GM18517 (cell line): ENCODE data around the gene SERGEF.

Source experiments
- ATAC-seq: cut with Tn5 transposase; IDR thresholded peaks from one replicate; pipeline ENCODE4 v1.9.1; 2021; ENCODE audit warnings: mild to moderate bottlenecking, moderate library complexity; ENCODE audit not compliant: unreplicated experiment

Gene SERGEF

DNA sequence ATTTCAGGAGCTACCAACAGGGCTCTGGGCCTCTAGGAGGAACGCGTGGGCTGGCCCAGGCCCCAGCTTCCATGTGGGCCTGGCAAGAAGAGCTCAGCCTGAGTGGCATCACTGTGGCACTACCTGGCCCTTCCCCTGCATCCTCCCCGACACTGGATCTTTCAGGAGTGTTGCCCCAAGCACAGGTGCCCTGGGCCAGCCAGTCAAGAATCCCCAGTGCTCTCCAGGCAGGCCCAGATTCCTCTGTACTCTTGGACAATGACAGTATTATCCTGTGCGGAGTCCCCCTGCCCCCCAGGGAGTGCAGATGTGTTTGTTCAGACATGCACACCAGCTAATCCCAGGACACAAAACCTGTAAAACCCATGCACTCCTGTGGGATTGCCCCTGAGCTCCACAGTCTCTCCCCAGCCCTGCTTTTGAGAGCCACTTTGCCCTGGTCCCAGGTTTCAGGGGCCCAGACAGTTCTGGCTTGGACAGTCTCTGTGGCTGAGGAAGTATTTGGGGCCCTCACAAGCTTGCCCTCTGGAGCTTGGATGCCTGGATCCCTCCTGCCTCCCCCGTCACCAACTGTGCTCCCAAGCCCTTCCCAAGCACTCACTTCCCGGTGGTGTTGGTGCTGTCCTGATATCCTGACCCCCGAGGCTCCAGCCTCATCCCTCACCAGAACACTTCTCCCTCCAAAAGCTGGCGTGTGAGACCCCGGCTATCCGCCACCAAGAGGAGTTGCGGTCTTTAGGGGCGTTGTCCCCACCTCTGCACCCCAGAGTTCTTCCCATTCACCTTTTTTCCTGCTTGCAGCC, 238.4 kb downstream of the SERGEF start:
- no peak for ATAC-seq

DNA sequence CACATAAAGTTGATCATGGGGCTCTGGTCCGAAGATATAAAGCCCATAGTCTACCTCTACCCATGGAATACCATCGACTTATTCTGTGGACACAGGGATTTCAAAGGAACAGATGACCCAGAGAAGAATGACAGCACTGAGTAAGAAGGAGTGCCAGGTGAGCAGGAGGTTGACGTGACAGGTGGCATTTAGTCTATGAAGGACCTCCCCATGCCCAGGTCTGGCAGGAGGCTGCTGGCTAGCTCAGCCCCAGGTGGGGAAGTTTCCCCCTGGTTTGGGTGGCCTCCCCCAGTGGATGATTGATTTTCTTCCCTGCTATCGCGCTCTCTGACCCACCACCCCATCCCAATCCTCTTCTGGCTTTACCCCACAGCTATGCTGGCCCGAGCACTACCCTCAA, 239.2 kb downstream of the SERGEF start:
- ATAC-seq = no peak

DNA sequence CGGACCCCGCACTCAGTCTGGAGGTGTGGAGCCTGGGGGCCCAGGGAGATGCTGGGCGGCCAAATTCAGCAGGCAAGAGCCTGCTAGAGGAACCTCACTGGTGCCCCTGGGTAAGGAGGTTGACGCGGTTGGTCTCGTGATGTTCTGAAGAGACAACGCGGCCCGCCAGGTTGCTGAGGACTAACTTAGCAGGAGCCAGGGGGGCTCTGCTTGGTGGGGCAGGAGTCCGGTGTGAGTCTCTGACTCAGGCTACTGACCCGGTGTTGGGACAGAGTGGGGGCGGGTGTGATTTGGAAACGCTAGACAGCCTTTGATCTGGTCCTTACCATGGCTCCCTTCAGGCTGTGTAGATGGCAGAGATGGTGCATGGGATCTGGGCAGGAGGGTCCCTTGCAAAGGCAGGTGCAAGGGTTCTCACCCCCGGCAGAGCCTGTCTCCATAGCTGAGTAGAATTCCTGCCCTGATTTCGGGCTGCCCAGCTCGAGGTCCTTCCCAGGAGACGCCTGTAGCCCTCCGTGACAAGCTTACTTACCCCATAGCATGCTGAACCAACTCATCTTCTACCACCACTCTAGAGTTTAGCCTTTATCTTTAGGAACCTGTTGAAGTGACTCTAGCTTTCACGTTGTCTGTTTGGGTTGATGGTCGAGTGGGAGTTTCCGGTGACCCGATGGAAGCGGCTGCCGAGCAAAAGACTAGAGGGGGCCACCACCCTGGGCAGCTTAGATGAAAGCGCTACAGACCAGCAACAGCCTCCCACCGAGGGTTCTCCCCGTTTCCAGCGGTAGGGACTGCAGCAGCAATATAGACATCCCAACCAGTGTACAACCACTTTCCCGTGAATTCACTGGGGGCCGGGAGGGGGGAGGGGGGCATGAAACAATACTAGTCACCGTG, 239.9 kb downstream of the SERGEF start:
- no peak for ATAC-seq

DNA sequence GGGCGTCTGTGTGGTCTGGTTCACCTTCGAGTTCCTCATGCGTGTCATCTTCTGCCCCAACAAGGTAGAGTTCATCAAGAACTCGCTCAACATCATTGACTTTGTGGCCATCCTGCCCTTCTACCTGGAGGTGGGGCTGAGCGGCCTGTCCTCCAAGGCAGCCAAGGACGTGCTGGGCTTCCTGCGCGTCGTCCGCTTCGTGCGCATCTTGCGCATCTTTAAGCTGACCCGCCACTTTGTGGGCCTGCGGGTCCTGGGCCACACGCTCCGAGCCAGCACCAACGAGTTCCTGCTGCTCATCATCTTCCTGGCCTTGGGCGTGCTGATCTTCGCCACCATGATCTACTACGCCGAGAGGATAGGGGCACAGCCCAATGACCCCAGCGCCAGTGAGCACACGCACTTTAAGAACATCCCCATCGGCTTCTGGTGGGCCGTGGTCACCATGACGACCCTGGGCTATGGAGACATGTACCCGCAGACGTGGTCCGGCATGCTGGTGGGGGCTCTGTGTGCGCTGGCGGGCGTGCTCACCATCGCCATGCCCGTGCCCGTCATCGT, 240.9 kb downstream of the SERGEF start:
- no peak for ATAC-seq

DNA sequence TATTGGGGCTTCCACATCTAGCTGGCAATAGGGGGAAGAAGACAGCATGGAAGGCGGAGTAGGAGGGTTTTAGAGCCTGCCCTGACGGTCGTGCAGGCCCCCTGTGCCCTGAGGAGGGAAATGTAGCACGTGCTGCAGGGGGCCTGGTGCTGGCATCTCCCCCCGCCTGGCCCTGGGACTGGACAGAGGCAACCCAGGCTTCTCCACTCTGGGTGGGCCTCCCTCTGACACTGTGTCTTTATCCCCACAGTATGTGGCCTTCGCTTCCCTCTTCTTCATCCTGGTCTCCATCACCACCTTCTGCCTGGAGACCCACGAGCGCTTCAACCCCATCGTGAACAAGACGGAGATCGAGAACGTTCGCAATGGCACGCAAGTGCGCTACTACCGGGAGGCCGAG, 241.4 kb downstream of the SERGEF start:
- no peak for ATAC-seq

DNA sequence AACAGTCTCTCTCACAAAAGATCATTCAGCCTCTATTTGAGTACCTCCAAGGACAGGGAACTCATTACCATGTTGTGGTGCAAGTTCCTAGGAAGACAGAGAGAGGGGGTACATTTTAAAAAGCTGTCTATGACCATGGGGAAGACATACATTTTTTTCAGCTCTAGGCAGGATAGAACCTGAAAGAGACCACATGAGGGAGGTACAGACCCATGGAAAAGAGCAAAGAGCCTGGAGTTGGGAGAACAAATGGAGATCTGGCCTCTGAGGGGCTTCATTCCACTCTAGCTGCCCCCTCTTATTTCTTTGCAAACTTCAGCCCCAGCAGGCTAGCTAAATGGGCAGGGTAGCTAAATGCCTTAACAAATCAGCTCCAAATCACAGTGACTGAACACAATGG, 241.9 kb downstream of the SERGEF start:
- ATAC-seq = no peak

DNA sequence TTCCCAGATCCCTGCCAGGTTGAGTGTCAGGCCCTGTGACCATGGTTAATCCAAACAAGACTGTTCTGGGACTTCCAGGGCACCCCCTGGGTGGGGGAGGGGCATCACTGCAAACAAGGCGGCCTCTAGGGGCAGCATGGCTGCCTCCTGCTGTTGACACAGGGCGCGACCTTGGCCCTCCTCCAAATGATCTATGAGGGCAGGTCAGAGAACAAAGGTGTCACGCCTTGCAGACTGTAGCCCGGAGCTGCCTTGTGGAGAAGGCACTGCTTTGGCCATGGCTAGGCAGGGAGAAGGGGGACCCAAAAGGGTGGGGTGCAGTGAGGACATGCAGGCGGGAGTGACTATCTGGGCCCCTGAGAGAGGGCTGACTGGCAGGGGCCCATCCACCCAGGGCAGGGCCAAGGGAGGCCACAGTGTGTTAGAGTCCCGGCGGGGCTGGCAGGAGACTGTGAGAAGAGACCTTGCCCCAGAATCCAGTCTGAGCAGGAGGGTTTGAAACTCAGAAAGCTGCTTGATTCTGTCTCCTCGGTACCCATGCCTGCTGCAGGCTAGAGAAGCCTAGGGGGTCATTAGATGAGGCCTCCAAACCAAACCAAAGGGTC, 242.7 kb downstream of the SERGEF start:
- no peak for ATAC-seq

DNA sequence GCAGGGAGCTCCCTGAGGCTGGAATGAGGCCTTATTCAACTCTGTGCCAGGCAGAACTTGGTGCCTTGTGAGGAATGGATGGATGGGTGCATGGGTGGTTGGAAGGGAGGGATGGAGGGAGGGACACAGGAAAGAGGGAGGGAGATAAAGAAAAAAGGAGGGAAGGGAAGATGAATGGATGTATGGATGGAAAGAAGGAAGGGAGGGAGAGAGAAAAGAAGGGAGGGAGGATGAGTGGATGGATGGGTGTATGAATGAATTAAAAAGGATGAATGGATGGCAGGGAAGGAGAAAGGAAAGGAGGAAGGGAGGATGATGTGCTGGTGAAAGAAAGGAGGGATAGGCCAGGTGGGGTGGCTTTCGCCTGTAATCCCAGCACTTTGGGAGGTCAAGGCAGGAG, 243.6 kb downstream of the SERGEF start:
- ATAC-seq = no peak

DNA sequence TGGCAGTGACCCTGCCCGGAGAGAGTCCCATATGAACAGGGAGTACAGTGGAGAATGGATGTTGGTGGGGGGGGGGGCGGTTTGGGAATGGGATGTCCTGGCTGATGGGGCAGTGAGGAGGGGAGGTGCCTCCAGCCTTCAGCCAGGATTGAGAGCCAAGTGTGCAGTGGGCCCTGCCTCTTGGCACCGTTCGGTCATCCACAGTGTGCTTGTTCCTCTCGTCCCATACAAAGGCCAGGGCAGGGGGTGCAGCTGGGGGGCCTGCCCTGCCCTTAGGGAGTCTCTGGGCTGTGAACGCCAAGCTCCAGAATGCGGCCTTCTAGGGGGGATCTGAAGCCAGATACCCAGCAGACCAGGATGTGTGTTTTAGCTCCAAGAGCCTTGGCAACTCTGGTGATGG, 244.3 kb downstream of the SERGEF start:
- no peak for ATAC-seq

DNA sequence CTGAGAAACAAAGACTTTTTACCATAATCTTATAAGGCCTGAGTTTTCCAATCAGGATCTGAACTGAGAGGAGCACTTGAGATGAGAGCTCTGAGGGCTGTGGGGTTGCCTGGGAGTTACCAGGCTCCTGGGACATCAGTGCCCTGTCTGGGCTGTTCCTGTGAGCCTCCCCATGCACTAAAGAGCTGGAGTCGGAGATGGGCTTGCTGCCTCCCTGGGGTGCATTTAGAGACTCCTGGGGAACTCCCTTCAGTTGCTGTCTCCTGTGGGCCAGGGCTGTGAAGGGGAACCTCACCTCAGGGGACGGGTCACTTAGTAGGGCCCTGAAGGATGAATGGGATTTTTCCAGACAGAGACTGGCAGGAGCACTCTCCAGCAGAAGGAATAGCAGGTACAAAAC, 244.9 kb downstream of the SERGEF start:
- ATAC-seq = no peak

DNA sequence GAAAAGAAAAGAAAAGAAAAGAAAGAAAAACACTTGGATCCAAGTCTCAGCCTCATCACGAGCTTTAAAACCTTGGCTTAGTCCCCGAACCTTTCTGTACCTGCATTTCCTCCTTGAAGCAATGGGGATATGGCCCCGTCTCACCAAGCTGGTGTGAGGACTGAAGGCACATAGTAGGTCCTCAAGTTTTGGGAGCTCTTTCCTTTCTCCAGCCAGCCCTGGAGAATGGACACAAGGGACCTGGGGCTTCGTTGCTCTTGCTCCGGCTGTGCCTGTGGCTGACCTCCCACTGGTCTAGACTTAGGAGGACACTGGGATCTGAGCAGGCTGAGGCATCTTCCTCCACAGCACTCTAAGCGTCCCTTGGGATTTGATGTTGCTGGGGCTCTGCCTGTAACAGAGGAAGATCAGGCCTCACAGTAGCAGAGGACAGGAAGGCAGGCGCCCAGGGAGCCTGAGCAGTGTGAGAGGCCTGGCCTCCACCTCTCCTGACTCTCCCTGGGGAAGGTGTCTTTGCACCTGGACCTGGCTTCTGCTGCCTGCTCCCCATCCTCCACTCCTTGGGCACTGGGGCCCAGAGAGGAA, 245.5 kb downstream of the SERGEF start:
- no peak for ATAC-seq

DNA sequence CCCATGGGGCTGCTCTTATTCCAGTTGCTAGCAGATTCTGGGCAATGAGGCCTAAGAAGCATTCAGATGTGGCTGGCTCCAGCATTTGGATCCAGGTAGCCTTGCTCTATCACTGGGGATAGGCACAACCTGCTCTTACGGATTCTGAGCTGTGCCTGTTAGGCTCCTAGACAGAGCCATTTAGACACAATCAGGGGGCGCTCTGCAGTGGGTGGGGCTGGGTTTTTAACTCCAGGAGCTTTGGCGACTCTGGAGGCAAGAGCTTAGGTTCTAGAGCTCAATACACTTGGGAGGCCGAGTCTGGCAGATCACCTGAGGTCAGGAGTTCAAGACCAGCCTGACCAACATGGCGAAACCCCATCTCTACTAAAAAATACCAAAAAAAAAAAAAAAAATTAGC, 246.3 kb downstream of the SERGEF start:
- ATAC-seq = no peak

DNA sequence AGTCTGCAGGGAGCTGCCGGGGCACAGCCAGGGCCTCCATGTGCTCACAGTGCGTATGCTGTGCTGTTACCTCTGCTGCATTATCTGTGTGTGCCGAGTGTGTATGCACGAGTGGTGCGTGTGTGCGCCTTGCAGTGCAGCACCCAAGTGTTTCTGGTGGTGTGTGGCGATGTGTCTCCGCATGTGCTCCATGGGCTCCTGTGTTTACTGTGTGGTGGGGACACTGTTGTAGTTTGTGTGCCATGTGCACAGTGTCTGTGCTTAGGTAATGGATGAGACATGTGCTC, 246.8 kb downstream of the SERGEF start:
- no peak for ATAC-seq

DNA sequence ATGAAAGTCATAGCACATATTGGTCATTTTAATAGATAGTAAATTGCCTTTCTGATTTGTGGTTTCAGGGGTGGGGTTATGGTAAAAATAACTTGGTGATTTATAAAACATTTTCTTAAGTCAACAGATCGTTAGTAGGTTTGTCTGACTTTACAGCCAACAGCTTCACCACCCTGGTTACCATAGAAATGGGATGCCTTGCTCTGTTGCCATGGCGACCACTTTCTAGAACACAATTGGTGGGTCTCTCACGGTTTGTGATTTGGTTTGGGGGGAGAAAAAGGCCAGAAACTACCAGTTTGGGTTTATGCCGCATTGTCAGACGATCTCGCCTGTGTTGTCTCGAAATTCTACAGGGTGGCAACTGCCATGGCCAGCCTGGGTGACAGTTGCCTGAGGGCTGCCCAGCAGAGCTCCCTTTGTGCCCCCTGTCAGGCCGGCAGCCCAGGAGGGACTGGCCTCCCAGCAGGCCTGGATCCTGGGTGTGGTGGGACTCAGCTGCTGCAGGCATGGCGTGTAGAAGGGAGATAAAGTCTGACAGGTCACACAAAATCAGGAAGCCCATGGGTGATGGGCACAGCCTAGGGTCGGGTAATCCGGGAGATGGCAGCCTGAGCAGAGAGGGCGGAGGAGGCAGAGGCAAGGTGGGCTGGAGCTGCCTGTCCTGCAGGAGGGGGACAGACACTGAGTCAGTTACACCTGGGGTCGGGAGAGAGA, 247.3 kb downstream of the SERGEF start:
- no peak for ATAC-seq

DNA sequence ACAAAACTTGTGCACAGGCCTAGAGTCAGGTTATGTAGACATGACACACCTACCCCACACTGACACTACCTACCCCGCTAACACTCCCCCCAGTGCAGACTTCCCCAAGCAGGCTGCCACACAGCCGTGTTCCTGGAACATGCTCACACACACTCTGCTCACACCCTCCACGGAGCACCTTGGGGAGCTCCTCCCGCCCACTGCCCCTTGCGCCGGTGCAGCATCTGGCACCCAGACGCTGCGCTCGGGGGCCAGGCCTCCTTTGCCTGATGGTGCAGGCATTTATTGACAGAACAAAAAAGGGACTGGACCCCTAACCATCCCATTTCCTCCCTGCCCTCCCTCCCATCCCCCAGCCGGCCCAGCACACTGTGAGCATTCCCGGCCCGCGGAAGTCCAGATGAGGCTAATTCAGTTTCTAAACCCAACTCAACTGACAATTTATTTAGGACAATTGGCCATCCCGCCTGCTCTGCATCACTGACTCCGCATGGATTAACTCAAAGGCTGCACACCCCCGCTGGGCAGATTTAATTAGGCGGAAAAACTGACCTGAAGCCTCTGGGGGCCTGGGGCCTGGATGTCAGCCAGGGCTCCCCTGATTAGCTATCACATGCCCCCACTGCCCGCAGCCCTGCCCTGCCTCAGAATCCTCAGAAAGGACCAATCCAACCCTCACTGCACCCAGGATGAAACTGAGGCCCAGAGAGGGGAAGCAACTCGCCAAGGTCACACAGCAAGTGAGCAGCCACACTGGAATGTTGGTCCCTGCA, 248.2 kb downstream of the SERGEF start:
- no peak for ATAC-seq

DNA sequence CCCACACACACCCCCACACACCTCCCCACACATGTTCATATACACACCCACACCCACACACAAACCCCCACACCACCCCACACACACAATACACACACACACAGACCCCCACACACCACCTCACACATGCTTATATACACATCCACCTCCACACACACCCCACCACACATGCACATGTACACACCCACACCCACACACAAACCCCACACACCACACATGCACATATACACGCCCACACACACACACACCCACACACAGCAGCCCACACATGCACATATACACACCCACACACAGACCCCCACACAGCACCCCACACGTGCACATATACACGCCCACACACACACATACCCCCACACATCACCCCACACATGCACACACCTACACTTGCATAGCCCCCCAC, 249.1 kb downstream of the SERGEF start:
- ATAC-seq = no peak

DNA sequence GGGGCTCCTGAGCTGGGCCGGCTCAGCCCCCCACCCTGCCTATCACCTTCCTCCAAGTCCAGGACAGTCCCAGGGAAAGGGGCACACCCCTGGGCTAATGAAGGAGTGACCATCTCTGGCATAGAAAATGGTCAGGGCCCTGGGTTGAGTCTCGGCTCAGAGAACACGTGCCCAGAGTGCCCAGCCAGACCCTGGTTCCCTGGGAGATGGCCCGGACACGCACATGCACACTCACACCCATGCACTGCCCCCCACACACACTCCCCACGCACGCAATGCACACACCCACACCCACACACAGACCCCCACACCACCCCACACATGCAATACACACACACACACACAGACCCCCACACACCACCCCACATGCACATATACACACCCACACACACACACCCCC, 249.6 kb downstream of the SERGEF start:
- ATAC-seq = no peak

DNA sequence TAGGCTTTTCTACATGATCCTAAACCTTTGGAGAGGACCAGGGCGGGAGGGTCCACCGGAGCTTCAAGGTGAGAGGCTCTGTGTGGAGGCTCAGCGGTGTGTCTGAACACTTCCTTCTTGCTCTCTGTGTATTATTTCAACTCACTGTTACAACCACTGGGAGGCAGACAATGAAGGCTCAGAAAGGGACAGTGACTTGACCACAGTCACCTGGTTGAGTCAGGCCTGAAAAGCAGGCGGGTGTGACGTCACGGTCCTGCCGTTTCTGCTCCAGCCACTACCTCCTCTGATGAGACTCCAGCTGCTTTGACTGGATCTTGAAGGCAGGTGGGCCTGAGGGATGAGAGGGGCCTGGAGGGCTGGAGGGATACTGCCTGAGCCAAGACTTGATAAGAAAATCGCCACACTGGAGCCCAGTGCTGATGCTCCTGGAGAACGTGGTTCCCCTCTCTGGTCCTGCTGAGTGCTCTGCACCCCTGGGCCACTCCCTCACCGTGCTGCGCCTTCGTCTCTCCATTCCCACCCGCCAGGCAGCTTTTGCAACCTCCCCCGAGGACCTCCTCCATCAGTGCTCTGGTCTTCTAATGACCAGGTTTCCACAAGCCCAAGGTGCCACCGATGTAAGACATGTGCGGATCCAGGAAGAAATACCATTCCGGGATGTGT, 250.4 kb downstream of the SERGEF start:
- ATAC-seq = no peak
